ENCODE data around the gene CDON.

CDON gene

GRCh38 chr11:125954945-125955640, 107.6 kb downstream of the CDON start:
- no peak for DNase-seq

DNA sequence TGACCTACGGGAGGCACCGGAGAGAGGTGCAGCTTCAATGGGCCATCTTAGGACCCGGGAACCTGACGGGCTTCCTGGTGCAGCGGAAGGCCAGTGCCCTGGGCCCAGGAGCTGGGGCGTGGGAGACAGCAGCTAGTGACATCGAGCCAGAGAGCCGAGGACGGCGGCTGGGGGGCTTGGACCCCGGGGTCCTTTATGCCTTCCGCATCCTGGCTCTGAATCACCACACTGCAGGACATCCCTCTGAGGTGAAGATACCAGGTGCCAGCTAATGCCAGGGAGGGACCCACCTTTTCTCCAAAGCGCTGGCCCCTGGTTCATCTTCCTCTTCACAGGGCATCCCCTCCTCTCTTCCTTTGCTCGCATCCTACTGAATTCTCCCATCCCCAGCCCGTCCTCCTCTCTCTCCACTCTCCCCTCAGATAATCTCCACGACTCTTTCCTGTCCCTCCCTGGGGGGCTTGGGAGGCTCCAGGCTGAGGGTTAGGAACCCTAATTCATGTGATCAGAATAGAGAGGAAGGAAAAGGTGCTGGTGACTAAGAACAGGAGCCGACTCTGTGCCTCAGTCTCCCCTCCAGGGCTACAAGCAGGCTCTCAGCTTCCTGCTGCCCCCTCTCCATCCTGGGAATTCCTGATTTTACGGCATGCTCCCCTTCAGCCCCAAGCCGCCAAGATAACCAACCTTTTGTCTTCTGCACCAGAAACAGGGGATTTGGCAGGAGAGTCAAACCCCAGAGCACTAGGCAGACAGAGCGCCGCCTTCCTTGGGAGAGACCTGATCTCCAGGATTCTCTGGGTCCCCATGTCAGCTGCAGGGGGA, 108.3 kb downstream of the CDON start:
- DNase-seq: no peak

GRCh38 chr11:125953401-125953935, 109.2 kb downstream of the CDON start:
- no peak for DNase-seq

DNA sequence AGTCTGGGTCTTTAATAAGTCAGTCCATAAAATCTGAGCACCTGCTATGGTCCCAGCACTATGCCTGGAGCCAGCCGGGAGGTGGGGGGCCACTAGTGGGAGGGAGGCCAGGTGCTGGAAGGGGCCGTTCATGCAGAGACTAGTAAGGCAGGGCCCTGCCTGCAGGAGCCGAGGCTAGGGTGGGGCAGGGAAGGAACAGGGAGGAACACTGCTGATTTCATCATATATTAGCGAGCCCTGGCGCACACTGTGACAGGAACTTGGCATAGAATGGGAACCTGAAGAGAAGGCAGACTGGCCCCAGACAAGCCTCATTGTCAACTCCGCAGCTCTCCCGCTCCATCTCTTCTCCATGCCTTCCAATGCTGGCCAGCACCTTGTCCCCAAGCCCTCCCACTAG, 109.7 kb downstream of the CDON start:
- DNase-seq: no peak

- DNase-seq: no peak
Observed at GRCh38 chr11:125952559-125952958, 110.1 kb downstream of the CDON start.

- DNase-seq: no peak
Observed at GRCh38 chr11:125951731-125952130, 110.9 kb downstream of the CDON start.

- no peak for DNase-seq
Observed at GRCh38 chr11:125950696-125951651, 111.7 kb downstream of the CDON start.

DNA sequence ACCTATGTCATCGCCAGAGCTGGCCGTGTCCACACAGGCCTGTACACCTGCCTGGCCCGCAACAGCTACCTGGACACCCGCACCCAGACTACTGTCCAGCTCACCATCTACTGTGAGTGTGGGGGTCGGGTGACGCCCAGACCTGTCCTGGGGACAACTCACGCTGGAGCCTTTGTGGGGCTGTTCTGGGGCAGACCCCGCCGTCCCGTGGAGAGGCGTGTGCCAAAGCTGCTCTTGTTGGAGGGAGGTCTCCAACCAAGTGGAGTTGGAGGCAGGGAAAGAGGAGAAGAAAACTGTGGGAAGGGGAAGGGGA, 112.5 kb downstream of the CDON start:
- no peak for DNase-seq

DNA sequence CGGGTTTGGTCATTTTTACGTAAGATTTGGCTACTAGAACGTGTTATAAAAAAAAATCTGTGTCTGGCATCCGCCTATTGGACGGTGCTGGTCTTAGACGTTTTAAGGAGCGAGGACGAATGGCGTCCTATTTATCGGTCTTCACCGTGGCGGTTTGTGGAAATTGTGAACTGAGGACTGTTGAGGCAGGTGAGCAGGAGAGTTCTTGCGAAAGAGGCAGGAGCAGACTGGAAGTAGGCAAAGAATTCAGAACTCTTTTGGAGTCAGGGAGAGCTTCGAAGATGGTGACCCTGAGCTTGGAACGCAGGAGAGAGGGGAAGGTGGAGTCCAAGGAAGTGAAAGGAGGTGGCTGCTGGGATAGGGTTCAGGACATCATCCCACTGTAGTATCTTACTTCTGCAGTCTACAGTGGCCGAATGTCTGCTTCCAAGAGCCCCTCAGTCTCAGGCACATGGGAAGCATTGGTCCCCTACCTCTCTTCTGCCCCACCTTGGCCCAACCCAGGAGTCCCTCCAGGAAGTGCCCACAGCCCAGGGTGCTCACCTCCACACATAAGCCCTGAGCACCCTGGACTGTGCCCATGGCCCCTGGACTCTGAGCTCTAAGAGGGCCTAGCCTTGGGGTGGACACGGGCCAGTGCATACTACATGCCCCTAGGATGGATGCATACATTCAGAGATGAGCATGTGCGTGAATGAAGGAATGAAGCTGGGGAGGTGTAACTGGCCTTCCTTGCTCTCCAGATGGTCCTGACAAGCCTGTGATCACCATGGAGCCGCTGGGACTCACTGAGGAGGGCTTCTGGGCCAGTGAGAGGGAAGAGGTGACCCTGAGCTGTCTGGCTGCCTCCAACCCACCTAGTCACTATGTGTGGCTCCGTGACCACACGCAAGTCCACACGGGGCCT, 113.1 kb downstream of the CDON start:
- DNase-seq: no peak

- DNase-seq: no peak
Observed at GRCh38 chr11:125948278-125949051, 114.2 kb downstream of the CDON start.

- no peak for DNase-seq
Observed at GRCh38 chr11:125947419-125948277, 115.0 kb downstream of the CDON start.

GRCh38 chr11:125946712-125947418, 115.8 kb downstream of the CDON start:
- DNase-seq: no peak

- no peak for DNase-seq
Observed at GRCh38 chr11:125945797-125946520, 116.7 kb downstream of the CDON start, which contains the start of gene VSIG10L2. TSS of gene VSIG10L2 (plus strand) at chr11:125946044. CDS start at chr11:125946056, 12 bp downstream.

GRCh38 chr11:125945011-125945796, 117.5 kb downstream of the CDON start:
- no peak for DNase-seq

DNA sequence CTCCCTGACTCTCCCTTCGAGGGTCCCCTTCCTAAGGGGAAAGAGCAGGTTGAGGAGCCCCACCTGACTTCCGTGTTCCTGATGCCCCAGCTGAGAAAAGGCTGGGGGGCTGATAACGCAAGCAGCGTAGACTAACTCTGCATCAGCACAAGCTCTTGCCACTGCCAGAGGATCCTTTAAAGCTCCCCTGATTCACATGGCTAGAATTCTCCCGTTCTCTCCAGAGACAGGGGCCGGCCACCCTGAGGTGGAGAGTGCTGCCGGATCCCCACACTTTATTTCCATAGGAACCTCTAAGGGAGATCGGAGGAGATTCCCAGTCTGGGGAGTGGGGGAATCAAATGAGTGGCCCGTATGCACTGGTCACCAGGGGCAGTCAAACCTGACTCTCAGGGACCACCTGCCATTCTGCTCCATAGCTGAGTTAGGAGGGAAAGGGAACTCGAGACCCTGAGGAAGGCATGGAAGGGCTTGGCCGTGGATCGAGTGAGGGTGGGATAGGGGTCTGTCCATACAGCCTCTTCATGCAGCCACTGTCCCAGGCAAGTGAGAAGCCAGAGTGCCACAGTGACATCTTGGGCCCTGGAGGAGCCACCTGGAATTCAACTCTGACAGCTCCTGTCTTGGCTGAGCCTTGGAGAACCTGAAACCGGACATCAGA, 118.2 kb downstream of the CDON start:
- no peak for DNase-seq

DNA sequence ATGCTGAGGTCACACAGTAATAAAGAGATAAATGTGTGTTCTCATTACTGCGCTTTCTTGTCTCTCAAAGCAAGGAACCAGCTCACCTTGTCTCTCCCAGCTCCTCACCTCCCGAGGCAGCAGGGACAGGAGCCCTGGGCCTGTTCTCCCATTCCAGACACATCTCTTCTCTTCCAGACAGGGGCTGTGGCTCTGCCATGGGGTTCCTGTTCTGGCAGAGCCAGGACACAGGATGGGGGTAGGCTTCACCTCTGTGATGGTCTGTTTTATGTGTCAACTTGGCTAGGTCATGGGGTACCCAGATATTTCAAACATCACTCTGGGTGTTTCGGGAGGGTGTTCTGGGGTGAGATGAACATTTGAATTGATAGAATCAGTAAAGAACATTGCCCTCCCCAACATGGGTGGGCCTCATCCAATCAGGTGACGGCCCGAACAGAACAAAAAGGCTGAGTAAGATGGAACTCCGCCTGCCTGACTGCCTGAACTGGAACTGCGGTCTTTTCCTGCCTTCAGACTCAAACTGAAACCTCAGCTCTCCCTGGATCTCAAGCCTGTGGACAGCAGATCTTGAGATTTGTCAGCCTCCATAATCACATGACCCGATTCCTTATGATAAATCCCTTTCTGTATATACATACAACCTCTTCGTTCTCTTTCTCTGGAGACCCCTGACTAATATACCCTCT, 118.9 kb downstream of the CDON start:
- no peak for DNase-seq

Measured in suppressor macrophage (primary cell).